HG03064 (cell line): Measurements from ENCODE around the gene DGCR2.

ENCODE experiments used
- ATAC-seq: cut with Tn5 transposase; IDR thresholded peaks from one replicate; pipeline ENCODE4 v1.9.1; 2021; ENCODE audit warnings: low read depth; ENCODE audit not compliant: unreplicated experiment

Gene DGCR2

DNA sequence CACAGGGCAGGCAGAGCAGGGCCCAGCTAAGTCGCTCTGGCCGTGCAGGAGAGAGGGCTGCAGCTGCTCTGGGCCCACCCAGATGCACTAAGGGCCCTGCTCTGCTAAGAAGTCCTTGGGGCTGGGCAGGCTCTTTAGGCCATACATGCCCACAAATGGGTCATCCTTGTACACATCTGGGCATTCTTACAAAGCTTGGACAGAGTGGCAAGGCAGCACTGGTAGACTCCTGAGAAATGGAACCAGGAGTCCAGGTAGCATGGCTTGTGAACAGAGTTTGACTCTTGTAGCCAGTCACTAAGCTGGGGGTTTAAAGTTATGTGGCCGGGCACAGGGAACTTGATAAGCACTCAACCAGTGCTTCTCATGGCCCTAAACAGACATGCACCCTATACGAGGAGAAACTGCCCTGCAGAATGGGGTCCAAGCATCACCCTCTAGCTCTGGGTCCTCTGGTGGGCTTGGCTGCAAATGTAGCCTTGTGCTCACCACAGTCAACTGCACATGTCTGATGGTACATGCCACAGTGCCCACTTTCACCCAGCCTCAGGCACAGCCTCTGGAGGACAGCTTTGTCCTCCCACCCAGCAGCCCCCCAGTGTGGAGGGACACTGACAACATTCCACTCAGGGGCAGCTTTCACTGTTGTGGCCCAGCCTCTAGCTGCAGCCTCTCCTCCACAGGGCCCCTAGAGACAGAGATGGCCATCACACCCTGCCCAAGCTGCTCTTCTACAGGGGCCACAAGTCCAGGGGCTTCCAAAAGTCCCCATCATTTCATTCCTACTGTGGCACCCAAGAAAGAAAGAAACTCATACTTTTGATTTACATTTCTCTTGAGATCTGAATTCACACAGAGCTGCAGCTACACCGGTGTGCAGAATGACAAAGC, 75.2 kb downstream of the DGCR2 start:
- ATAC-seq: no peak

DNA sequence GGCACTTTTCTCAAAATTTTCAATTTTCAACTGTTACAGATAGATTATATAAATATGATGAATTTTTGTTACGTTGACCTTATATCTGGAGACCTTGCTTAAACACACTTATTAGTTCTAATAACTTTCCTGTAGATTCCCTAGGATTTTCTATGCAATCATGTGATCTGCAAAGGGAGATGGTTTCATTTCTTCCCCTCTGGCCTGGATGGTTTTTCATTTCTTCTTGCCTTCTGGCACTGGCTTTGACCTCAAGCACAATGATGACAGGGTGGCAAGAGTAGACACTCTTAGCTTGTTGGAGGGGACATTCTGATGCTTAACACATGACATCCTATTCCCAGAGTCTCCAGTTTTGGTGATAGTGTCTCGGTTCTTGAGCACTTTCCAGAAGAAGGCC, 75.9 kb downstream of the DGCR2 start:
- no peak for ATAC-seq

DNA sequence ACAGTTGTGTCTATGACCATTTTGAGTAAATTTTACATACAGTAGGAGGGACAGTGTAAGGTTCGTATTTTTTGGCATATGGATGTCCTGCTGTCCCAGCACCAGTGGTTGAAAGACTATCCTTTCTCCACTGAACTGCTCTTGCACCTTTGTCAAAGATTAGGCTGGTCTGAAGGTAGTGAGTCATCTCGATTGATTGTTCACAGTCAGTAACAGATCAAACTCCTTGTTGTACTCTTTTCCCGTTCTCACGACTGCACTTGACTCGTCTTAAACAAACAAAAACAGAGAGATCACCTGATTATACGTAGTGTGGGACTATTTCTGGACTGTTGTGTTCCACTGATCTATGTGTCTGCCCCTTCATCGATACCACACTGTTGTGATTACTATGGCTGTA, 77.1 kb downstream of the DGCR2 start:
- no peak for ATAC-seq

DNA sequence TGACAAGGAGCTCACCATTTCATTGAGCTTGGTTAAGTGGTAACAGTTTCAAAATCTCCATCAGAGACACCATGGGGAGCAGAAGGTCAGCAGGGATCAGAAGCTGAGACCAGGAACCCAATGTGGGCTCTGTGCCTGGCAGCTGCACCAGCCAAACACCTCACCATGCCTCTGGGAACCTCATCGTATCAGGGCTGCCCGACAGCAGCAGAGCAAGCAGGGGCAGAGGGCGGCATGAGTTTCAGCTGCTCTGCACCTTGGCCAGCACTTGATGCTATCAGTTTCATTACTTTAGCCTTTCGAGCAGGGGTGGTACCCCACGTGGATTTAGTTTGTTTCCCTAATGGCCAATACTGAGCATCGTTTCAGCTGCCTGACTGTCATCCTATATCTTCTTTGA, 77.8 kb downstream of the DGCR2 start:
- no peak for ATAC-seq

DNA sequence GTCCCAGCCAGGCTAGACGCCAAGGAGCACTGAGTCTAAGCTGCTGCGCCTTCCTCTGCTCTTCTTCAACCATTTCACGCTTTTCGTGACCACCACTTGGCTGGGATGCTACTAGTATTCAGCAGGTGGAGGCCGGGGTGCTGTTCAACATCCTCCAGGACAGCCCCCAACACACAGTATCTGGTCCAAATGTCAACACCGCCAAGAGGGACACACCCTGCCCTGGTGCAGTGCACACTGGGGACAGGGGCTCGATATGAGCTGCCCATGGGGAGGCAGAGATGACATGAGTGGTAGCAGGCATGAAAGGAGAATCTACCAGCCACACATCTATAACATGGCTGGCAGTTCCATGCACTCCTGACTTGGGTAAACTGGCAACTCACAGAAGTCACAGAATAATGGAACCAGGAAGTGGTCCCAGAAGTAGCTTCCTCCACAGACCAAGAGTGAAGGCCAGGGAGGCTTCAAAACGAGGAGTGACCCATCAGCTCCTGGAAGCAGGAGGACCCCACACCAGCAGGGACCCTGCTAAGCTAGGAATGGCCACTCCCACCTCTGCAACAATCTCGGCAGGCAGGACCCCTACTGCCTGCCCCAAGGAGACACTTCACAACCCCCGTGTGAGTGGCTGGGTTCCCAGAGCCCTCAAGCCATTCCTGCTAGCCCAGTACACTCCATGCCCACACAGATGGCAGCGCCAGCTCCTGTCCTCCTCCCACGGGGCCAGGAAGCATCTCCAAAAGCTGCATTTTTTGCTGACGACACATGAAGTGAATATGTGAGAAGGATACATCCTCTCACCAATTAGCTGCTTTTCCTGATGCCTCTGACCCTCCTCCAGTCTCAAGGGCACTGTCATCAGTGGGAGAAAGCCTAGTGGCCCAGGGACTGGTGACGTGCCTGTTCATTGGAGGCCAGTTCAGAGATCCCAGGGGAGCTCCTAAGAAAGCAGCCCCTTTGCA, 78.8 kb downstream of the DGCR2 start:
- no peak for ATAC-seq

DNA sequence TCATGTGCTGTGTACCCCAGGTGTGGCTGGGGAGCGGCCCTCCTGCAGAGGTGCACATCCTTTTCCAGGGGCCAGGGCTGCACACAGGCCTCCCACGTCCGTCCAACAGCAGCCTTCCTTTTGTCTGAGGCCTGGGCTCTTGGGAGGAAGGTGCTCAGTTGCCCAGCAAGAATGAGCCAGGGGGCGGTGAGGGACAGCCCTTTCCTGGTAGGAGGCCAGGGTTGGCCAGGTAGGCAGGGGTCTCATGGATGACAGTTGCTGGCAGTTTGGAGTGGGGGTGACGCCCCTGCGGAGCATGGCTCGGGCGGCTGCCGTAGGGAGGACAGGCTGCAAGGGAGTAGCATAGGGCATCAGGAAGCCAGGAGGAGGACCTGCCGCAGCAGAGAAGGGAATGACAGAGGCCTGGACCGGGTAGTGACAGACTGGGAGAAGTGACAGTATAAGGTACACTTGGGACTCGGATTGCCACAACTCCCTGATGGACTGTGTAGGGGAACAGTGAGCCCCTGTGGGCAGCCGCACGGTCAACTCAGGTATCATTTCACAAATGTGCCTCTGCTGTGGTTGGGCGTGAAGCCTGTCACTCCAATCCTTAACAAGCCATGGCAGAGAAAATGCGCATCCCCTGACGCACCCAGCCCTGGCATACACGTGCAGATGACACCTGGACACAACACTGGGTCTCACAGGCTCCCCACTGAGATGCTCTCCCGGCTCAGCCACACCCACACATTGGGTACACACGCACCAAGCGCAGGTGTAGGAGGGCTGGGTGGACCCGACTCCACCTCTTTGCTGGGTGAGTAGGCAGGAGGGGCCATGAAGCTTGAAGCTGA, 79.7 kb downstream of the DGCR2 start:
- no peak for ATAC-seq

DNA sequence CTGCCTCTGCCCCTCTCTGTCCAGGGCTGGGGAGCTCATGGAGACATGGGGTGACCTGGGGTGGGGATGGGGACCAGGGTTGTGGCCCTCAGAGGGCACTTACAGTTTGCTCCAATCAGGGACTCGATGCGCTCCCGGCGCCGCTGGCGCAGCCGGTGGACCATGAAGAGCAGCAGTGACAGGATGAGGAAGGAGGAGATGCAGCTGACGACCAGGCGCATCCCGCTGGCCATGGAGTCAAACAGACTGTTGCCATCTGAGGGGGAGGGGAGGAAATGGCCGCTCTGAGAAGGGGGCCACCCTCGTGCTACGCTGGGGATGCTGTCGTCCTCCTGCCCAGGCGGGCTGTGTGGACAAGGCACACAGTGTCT, 80.5 kb downstream of the DGCR2 start:
- no peak for ATAC-seq

DNA sequence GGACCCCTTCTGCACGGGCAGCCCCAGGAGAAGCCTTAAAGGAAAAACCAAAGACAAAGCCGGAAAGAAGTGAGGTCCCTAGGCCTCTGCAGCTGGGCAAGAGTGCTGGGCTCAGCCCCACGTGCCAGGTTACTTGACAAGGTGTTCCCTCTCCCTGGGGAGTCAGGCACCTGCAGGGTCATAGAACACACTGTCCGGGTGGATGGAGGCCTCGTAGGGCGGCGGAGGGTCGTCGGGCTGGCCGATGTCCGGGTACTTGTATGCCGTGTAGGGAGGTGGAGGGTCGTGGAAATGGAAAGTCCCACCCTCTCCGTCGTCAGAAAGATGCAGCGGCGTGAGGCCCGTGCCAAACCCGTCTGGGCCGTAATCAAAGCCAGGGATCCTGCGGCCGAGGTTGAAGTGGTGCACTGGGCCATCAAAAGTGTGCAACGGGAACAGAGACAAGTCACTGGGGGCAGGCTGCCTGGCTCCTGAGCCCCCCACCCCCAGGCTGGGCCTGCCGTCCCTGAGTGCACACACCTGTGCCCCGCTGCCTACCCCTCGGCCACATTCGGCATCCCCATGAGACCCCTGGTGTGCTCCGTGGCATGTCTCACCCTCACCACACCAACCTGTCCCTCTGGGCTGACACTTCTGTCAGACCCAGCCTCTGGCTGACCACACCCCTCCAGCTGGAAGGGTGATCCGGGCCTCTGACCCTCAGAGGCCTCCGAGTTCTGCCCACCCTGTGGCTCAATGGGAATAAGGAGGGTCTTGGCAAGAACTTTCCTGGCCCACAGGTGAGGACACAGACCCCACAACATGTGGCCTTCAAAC, 81.1 kb downstream of the DGCR2 start:
- no peak for ATAC-seq

DNA sequence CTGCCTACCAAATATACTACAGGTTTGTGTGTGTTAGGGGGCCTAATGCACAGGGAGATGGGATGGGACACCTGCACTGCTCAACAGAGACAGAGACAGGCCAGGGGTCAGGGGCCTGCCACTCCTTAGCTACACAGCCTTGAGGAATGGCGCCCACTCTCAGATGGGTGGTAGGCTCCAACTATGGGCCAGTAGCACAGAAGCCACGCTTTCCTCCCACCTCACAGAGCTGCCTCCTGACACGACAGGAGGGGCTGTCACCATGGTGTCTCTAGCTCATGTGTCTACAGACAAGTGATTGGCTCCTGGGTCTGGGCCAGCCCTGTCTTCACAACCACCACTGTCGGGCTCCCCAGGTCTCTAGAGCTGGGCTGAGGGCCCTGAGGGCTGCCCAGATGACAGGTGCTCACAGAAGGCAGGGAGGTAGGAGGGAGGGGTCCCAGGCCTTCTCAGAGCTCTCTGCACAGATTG, 81.8 kb downstream of the DGCR2 start:
- no peak for ATAC-seq

DNA sequence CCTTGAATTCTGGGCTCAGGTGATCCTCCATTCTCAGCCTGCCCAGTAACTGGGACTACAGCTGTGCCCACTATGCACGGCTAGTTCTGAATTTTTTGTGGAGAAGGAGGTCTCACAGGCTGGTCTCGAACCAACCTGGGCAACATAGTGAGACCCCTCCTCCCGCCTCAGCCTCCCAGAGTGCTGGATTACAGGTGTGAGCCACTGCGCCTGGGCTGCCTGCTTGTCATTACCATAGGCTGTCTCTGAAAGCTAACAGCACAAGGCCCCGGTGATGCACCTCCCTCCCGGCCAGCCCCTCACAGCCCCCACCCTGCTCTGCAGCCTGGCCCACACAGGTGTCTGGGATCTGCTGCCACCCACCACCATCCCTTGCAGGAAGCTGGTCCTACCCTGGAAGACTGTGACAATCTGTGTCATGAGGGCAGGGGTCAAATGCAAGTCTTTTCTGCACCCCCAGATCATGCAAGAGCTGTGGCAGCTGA, 82.4 kb downstream of the DGCR2 start:
- no peak for ATAC-seq

DNA sequence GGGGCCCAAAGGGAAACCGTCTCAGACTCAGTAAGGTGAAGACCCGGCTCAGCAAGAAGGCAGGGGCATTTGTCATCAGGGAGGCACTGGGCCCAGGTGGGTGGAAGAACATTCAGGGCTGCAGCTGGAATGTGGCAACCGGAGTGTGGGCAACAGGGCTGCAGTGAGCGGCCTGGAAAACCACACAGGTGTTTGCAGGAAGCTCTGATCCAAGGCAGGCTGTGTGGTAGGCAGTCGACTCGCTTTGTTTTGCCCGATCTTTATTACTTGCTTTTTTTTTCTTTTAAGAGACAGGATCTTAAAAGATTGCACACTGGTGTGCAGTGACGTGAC, 82.8 kb downstream of the DGCR2 start:
- ATAC-seq: no peak

DNA sequence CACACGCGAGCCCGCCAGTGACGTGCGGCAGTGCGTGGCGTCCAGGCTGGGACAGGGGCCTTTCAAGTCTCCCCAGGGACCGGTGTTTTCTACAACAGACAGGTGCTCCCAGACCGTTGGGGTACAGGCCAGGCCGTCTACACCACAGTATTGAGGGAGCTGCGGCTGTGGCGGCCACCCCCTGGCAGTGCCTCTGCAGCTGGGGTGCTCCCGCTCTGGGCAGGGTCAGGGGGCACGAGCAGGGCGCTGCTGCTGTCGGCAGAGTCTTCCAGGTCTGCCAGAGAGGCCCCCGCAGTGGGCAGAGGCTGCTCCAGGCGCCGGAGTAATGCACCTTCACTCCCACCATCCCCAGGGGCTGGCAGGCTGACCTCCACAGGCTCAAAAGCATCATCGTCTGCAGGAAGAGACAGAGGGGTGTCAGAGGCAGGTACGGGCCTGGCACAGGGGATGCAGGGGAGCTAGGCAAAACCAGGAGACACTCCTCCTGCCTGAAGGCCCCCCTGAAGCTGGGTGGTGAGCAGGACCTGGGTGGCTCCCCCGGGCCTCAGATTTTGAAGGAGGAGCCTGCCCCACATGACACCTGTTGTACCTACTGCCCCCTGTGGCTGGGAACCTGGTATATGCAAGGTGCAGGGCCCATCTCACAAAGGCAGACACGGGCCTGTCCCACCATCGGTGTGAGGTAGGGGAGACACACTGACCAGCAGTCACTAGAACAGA, 83.3 kb downstream of the DGCR2 start:
- ATAC-seq: no peak

DNA sequence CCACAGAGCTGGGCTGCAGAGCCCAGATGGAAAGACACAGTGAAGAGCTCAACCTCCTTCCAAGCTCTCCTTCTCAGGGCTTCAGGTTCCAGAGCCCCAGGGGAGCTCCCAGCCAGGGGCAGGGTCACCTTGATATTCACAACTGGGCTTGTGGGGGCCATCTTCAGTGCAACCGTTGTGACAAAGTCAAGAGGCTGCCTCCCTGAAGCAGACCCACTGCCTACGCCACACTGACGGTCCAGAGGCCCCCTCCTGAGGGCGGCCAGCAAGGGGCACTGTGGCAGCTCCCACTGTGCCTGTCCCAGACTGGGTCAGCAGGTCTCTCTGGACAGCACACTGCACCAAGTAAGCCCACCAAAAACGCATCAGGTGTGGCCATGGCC, 84.1 kb downstream of the DGCR2 start:
- no peak for ATAC-seq

DNA sequence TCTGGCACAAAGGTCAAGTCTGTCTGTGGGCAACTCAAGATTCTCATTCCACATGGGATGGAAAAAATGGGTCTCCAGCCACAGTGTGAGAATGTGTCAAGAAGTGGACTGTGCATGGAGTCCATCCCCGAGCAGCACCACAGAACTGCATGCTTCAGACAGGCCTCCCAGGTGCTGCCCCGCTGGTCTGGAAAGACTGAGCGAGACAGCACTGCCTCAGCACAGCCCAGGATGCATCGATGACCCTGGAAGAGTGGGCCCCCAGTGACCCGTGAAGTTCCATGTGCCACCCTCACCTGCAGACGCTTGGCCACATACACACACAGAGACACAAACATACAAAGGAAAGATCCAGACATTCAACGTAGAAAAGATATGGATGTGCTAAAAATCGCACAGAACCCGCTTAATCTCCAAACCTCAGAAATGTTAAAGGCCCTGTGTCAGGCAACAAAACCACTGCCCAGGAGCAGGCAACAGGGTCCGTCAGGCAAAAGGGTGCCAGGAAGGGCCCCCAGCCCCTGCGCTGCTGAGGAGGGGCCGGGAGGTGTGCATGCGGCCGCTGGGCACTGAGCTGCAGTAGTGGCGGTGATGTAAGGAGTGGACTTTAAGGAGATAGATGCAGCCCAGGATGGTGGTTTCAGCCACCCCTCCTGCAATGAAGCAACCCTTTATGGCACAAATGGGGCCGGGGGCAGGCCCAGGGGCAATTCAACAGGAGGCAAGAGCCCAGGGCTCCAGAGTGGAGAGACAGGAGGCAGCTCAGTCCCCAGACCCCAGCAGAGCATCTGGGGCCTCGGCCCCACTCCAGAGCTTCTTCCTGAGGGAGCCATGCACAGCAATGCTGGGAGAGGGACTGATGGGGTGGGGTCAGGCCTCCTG, 84.7 kb downstream of the DGCR2 start:
- no peak for ATAC-seq

DNA sequence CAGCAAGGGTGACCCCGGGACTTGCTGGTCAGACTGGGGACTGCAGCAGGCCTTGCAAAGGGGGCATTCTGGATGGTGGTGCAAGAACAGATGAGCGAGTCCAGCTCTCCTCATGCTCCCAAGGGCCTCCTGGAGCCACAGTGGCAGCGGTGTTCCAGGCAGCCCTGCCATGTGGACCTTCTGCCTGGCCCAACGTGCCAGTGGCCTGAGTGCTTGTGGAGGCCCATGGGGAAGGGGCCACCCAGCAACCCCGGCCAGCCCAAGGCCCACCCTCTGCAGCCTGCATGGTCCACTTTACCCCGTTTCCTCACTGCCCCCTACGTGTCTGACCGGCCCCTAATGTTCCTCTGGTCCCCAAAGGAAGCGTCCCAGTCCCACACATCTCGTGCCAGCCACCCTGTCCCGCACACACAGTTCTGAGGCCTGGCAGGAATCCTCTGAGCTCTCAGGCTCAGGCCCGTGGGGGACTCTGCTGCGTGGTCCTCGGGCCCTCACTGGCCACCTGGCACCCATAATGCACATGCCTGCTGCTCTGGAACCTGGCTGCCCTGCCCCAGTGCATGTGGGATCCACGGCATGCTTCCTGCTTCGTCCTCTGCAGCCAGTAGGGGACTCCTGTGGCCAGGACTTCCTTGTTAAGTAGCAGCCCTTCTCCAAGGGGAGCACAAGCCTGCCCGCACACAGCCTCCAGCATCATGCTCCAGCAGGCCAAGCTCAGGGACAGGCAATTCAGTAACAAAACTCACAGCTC, 85.5 kb downstream of the DGCR2 start:
- ATAC-seq: no peak

DNA sequence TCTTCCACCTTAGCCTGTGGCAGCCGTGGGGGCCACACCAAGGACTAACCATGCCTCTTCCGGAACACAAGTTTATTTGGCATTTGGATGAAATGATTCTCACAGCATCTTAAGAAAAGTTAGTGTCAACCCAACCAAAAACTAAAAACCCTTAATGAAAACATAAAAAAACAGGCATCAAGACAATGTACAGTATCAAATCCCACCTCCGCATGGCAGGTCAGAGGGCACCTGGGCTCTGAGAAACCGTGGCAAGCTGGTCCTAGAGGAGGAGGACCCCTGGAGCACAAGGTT, 86.0 kb downstream of the DGCR2 start:
- ATAC-seq: no peak

DNA sequence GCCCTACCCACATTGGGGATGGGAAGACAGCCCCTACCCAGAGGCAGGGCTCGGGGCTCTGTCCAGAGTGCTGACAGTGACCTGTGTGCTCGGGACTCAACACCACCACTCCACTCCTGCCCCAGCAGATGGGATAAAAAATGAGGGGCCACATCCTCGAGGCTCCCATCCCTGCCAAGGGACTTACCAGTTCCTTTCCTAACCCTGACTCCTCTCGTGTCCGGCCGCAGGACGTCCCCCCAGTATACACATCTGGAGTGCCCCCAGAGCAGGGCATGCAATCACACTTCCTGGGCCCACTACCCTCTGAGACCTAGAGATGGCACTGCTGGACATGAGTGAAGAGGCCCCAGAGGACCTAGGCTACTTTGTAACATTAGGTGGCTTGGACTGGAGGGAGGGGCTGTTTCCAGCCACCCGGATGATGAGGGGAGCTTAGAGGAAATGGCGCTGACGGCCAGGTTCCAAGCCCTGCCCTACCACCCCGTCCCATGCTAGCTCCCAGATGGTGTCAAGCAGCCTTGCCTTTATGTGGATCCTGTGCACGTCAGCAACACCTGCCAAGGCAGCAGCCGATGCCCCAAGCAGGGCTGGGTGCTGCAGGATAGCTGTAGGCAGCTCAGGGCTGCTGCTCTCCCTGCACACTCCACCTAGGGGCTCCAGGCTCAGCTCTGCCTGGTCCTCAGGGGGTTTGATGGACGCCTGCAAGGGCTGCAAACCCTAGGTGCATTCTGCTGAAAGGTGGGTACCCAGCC, 86.6 kb downstream of the DGCR2 start:
- ATAC-seq: no peak
